Osteoblast (primary cell): ENCODE measurements around the gene EMD. TPM values are rescaled to one million over a fixed set of nuclear protein-coding genes. Genes with fewer than 3 reads are reported as not detected.

ENCODE experiments used
- DNase-seq: peaks from one replicate; pipeline ENCODE4 v3.0.0; 2011; ENCODE audit warnings: low spot score, mixed read lengths; ENCODE audit not compliant: insufficient read length; ENCODE audit errors: missing footprints
- H2AFZ ChIP-seq: 2 replicates; pipeline ENCODE4 v1.6.0; 2011; ENCODE audit warnings: mild to moderate bottlenecking, low read length
- H3K27ac ChIP-seq: 2 replicates; pipeline ENCODE4 v1.5.1; 2011; ENCODE audit warnings: mild to moderate bottlenecking, low read depth, low read length, moderate library complexity
- H3K27me3 ChIP-seq: 2 replicates; pipeline ENCODE4 v1.6.0; 2012; ENCODE audit warnings: mild to moderate bottlenecking, control low read depth, inconsistent platforms, low read length, moderate library complexity; ENCODE audit not compliant: insufficient read depth
- H3K36me3 ChIP-seq: 2 replicates; pipeline ENCODE4 v1.5.1; 2011; ENCODE audit warnings: mild to moderate bottlenecking, low read length, control low read depth, moderate library complexity; ENCODE audit not compliant: insufficient read depth
- H3K4me1 ChIP-seq: 2 replicates; pipeline ENCODE4 v1.5.1; 2011; ENCODE audit warnings: mild to moderate bottlenecking, low read length, control low read depth, moderate library complexity; ENCODE audit not compliant: insufficient read depth
- H3K4me2 ChIP-seq: 2 replicates; pipeline ENCODE4 v1.6.0; 2011; ENCODE audit warnings: mild to moderate bottlenecking, low read length; ENCODE audit not compliant: insufficient read depth
- H3K4me3 ChIP-seq: fragments of 200-600 bp; sonication (generic); 3 replicates; pipeline ENCODE4 v1.5.1; 2012; ENCODE audit warnings: mild to moderate bottlenecking, low read length, inconsistent platforms; ENCODE audit not compliant: insufficient read depth
- H3K79me2 ChIP-seq: 2 replicates; pipeline ENCODE4 v1.6.0; 2012; ENCODE audit warnings: mild to moderate bottlenecking, low read length, control low read depth, inconsistent platforms; ENCODE audit not compliant: insufficient read depth
- H3K9me3 ChIP-seq: 2 replicates; pipeline ENCODE4 v1.5.1; 2011; ENCODE audit warnings: low read depth, low read length, control low read depth
- H4K20me1 ChIP-seq: 2 replicates; pipeline ENCODE4 v1.6.0; 2012; ENCODE audit warnings: mild to moderate bottlenecking, low read length, control low read depth; ENCODE audit not compliant: insufficient read depth
- total RNA-seq: library from RNA; depleted of rRNA; stranded (reverse); fragments of >200 nt; gene quantifications from 2 replicates; pipeline ENCODE4 v1.2.3, GENCODE V29; 2012
- TF ChIP-seq, protein P1 (sequence below): IDR thresholded peaks from 2 replicates; pipeline ENCODE4 v1.5.1; 2011; ENCODE audit warnings: mild to moderate bottlenecking, low read depth, low read length, moderate library complexity; ENCODE audit errors: extremely low read depth

EMD gene
- total RNA-seq, 1 donor, result 29.7 TPM

DNA sequence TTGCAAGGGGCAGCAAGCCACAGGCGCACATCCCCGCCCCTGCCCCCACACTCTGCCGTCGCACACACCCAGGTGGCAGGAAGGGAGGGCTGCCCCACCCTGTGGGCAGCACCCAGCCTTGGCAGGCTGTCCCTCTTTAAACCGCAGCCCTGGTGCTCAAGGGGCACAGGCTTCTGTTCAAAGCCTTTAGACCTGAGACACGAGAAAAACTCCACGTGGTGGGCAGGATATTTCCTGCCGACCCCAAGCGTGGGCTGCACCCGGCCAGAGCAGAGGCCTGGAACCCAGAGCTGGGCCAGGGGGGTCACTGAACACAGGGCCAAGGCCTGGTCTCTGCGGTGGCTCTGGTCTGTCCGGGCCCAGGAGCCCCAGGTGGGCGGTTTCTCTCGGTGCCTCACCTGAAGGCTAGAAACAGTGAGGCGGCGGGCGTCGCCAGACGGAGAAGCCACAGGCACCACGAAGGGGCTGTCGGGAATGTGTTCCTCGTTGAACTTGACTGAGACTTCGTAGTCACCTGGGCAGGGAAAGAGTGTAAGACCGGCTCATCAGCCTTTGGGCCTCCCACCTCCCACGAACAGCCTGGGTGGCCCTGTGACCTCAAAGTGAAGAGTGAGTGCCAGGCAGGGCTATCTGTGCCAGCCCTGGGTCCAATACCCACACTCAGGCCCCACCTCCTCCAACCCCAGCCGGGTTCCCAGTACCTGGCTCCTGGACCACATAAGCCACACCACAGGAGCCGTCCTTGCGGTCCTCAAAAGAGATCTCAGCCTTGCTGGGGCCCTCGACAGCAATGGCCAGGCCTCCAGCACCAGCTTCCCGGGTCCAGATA is 27.7 kb upstream of the EMD start:
- H3K4me2 ChIP-seq, result no peak overlapping the region
- H3K9me3 ChIP-seq, result no peaks in the 10 kb centered on the region
- peaks cover 4% of the 10 kb centered on the region for H3K79me2 ChIP-seq
- no peak for DNase-seq
- peaks cover 69% of the 10 kb centered on the region for H3K36me3 ChIP-seq
- no peaks in the 10 kb centered on the region for H3K27me3 ChIP-seq
- H2AFZ ChIP-seq, result no peak overlapping the region
- no peak overlapping the region for H3K27ac ChIP-seq
- TF ChIP-seq, protein P1, sequence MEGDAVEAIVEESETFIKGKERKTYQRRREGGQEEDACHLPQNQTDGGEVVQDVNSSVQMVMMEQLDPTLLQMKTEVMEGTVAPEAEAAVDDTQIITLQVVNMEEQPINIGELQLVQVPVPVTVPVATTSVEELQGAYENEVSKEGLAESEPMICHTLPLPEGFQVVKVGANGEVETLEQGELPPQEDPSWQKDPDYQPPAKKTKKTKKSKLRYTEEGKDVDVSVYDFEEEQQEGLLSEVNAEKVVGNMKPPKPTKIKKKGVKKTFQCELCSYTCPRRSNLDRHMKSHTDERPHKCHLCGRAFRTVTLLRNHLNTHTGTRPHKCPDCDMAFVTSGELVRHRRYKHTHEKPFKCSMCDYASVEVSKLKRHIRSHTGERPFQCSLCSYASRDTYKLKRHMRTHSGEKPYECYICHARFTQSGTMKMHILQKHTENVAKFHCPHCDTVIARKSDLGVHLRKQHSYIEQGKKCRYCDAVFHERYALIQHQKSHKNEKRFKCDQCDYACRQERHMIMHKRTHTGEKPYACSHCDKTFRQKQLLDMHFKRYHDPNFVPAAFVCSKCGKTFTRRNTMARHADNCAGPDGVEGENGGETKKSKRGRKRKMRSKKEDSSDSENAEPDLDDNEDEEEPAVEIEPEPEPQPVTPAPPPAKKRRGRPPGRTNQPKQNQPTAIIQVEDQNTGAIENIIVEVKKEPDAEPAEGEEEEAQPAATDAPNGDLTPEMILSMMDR, result no peak
- no peaks in the 10 kb centered on the region for H3K4me1 ChIP-seq
- no peak overlapping the region for H3K4me3 ChIP-seq
- H4K20me1 ChIP-seq, result peaks cover 55% of the 10 kb centered on the region

DNA sequence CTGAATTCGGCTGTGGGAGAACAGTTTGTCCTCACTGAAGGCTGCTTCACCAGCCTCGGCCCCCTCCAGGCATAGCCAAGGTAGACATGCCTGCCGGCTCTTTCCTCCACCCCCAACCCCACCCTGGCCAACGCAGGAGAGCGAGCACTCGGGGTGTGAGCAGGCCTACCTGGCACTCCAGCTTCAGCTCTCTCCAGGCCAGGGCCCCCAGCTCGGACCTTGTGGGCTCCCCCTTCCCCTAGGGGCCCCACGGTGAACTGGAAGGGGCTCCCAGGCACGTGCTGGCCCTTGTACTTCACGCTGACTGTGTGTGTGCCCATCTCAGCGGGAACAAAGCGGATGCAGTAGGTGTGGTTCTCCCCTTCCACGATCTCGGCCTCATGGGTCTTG is 27.1 kb upstream of the EMD start:
- no peak overlapping the region for H2AFZ ChIP-seq
- peaks cover 74% of the 10 kb centered on the region for H3K36me3 ChIP-seq
- peaks cover 61% of the 10 kb centered on the region for H4K20me1 ChIP-seq
- peaks cover 5% of the 10 kb centered on the region for H3K79me2 ChIP-seq
- H3K9me3 ChIP-seq, result no peaks in the 10 kb centered on the region
- no peaks in the 10 kb centered on the region for H3K27me3 ChIP-seq
- no peak overlapping the region for H3K27ac ChIP-seq
- no peak overlapping the region for H3K4me2 ChIP-seq
- no peaks in the 10 kb centered on the region for H3K4me1 ChIP-seq
- no peak overlapping the region for H3K4me3 ChIP-seq
- TF ChIP-seq, protein P1, result no peak
- DNase-seq, result no peak

DNA sequence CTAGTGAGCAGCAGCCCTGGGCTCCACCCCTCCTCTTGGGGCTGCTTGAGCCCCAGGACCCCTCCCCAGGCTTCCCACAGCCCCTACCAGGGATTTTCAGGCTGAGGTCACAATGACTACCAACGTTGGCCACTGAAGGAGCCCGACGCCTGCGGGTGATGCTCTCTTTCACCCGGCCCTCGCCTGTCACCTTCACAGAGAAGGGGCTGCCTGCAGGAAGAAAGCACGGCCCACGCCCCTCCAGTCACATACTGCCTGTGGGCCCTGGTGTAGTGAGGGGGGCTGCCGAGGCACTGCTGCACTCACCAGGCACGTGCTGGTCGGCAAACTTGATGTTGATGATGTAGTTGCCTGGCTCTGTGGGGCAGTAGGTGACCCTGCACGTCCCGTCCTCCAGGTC is 26.6 kb upstream of the EMD start:
- H3K4me3 ChIP-seq, result no peak overlapping the region

More for the DNA sequence above, 26.6 kb upstream of the EMD start:
- Histone ChIP-seq H3K4me2 (no peak overlapping the region), H2AFZ (no peak overlapping the region), H3K9me3 (no peaks in the 10 kb centered on the region), H3K4me1 (no peaks in the 10 kb centered on the region), H4K20me1 (peaks cover 62% of the 10 kb centered on the region), H3K79me2 (peaks cover 8% of the 10 kb centered on the region), H3K36me3 (peaks cover 79% of the 10 kb centered on the region), H3K27me3 (no peaks in the 10 kb centered on the region), H3K27ac (no peak overlapping the region)
- TF ChIP-seq, protein P1, result no peak
- DNase-seq, result no peak
